AG09309 (cell line): ENCODE measurements around the gene SLFN5.
A peak's percentile ranks its signal among the peaks of the same experiment; 100 is the strongest.
"Not testable (repeated sequence)": the region's sequence is repeated elsewhere in the genome, so short reads cannot be mapped to it uniquely, and the experiment has no call there.

Source experiments
- DNase-seq: peaks from one replicate; pipeline ENCODE4 v3.0.0-alpha.2; 2010; ENCODE audit warnings: low read depth
- H3K4me3 ChIP-seq: 2 replicates; pipeline ENCODE4 v1.5.1; 2011; ENCODE audit warnings: mild to moderate bottlenecking, low read depth, low read length, moderate library complexity; ENCODE audit not compliant: control insufficient read depth
- CTCF ChIP-seq: IDR thresholded peaks from 2 replicates; pipeline ENCODE4 v1.5.1; 2011; ENCODE audit warnings: mild to moderate bottlenecking, low read depth, low read length, inconsistent platforms; ENCODE audit not compliant: insufficient read depth, control insufficient read depth; ENCODE audit errors: missing control alignments

The SLFN5 gene

GRCh38 chr17:35242805-35243560 lies at the start of gene SLFN5:
TSS of gene SLFN5 (plus strand) at chr17:35243072. CDS start at chr17:35258691, 15,619 bp downstream.
- TF ChIP-seq CTCF: no peak
- H3K4me3 ChIP-seq: peak within 1 kb of the TSS; percentile 91
- peak; percentile 79 for DNase-seq

GRCh38 chr17:35194001-35194400 lies 48.9 kb upstream of the SLFN5 start, which contains the start of gene SLC35G3:
TSS of gene SLC35G3 (minus strand) at chr17:35194393. CDS start at chr17:35194307, 86 bp downstream.
- not testable (repeated sequence) for DNase-seq, H3K4me3 ChIP-seq

GRCh38 chr17:35195062-35195461 lies 47.8 kb upstream of the SLFN5 start:
- not testable (repeated sequence) for H3K4me3 ChIP-seq, DNase-seq

- H3K4me3 ChIP-seq, DNase-seq: not testable (repeated sequence)
Measured at GRCh38 chr17:35202582-35202981, 40.3 kb upstream of the SLFN5 start.

GRCh38 chr17:35210741-35211140 lies 32.1 kb upstream of the SLFN5 start:
- no peak overlapping the region for H3K4me3 ChIP-seq

GRCh38 chr17:35212668-35213067 lies 30.2 kb upstream of the SLFN5 start:
- no peak for TF ChIP-seq CTCF
- no peak overlapping the region for H3K4me3 ChIP-seq
- no peak for DNase-seq

More at GRCh38 chr17:35210741-35211140, 32.1 kb upstream of the SLFN5 start:
- DNase-seq: no peak
- TF ChIP-seq CTCF: no peak

GRCh38 chr17:35213412-35213940 lies 29.4 kb upstream of the SLFN5 start:
- DNase-seq: no peak
- TF ChIP-seq CTCF: no peak
- no peak overlapping the region for H3K4me3 ChIP-seq

GRCh38 chr17:35214192-35214591 lies 28.7 kb upstream of the SLFN5 start:
- no peak for DNase-seq
- H3K4me3 ChIP-seq: no peak overlapping the region
- no peak for TF ChIP-seq CTCF
